Dermis blood vessel endothelial cell (primary cell): ENCODE measurements around the gene LDLRAD3. TPM values are rescaled to one million over a fixed set of nuclear protein-coding genes. Genes with fewer than 3 reads are reported as not detected.
A peak's percentile ranks its signal among the peaks of the same experiment; 100 is the strongest.

ENCODE experiments used
- DNase-seq: peaks from one replicate; pipeline ENCODE4 v3.0.0; 2010
- total RNA-seq: library from RNA; depleted of rRNA; stranded (reverse); fragments of >200 nt; gene quantifications from 2 replicates; pipeline ENCODE4 v1.2.3, GENCODE V29; 2014

Gene LDLRAD3
- total RNA-seq, 1 donor from 2014 or later: 13.4 TPM

DNA sequence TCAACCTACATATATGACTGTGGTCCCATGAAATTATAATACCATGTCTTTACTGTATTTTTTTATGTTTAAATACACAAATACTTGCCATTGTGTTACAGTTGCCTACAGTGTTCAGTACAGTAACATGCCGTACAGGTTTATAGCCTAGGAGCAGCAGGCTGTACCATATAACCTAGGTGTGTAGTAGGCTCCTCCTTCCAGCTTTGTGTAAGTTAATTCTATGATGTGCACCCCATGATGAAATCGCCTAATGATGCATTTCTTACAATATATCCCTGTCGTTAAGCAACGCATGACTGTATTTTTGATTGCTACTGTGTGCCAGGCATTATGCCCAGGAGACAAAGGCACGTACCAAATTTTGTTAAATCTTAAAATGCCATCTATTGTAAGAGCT lies 163.7 kb downstream of the LDLRAD3 start:
- no peak for DNase-seq

DNA sequence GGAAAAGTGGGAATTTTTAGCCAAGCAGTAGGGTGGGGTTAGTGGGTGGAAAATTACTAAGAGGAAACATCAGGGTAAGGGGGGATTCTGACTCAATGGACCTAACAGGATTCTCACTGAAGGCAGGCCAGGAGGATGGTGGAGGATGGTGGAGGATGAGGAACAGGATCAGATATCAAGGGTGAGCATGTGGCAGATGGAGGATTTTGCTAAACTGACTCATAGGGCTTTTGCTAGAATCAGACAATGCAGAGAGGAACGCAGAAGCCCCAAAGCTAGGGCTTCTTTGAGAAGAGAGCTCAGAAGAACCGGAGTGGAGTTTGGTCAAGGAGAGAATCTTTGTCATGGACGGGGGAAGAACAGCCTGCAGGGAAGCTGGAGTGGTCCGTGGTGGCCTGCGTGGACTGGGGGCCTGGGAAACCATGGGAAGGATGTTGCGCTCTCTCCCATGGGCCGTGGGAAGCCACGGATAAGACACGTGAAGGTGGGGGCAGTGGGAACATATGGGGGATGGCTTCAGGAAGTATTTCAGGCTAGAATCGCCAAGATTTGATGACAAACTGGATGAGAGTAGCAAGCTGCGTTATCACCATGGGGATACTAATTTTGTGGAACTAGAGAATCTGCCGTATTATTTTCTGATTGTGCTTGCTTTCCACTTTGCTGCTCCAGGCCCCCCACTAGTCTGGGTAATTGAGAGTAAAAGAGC lies 165.2 kb downstream of the LDLRAD3 start:
- DNase-seq: no peak

DNA sequence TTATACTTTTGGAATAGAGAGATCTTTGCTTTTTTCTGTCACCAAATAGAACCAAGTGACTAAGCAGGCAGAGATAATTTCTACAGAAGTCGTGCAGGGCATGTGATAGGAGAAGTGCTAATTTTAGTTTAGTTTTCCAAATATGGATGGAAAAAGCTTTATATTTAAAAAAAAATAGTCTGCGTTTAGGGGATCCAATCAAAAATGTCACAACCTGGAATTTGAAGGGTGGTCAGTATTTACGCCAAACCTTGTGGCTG lies 165.7 kb downstream of the LDLRAD3 start:
- DNase-seq: no peak

DNA sequence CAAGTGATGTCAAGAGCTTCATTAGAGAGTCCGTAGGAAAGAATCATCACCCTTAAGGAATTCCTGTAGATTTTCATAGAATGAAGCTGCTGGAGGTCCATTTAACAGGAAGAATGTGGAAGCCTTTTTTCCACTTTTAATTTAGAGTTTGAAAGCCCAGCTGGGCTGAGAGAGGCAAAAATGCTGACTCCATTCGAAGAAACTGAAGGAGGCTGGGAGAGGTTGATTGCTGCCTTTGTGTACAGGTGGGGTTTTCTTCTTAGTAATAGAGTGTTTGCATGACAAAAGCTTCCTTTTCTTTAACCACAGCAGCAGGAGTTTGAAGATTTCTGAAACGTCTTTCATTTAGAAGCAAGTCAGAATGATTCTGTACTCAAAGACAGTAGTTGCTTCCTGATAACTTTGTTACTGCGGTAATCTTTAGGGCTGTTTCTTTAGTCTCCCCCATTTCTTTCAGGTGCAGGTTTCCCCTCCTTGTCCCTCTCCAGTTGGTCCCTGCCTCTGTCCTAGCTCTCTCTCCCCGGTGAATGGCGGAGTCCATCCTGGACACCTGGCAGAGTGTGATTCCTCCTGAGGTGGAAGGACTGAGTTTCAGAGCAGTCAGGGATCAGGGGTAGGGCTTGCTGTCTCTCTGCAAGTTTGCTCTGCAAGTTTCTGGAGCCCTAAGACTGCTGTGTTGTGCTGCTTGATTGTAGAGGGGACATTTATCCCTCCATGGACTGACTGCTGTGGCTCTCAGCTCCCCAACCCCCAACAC lies 166.2 kb downstream of the LDLRAD3 start:
- DNase-seq: no peak

DNA sequence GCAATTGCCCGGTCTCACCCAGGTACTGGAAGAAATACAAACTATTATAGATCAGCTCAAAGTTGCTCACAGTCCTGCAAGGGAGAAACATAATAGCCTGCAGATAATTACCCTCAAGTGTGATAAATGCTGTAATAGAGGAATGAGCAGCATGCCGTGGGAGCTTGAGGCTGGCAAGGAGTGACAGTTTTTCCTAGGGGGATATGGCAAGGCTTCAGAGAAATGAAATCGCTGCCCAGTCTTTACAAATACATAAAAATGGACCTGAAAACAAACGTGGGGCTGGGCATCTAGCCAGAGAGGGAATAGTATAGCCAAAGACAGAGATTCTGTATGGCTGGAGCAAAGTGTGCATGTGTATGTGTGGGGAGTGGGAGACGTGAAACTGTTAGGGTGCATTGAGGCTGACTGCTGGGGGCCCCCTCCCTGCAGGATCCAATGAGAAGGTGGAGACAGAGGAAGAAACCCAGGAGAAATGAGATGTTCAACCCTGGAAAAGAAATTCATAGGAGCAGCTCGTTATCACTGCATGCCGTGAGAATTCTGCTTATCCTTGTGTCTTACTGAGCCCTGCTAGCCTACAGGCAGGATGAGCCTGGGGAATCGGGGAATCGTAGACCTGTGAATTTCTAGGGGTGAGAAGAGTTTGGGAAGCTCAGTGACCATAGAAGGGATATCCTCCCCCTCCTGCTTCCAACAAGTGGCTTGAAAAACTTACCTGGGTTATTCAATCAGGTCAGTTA lies 167.0 kb downstream of the LDLRAD3 start:
- no peak for DNase-seq

DNA sequence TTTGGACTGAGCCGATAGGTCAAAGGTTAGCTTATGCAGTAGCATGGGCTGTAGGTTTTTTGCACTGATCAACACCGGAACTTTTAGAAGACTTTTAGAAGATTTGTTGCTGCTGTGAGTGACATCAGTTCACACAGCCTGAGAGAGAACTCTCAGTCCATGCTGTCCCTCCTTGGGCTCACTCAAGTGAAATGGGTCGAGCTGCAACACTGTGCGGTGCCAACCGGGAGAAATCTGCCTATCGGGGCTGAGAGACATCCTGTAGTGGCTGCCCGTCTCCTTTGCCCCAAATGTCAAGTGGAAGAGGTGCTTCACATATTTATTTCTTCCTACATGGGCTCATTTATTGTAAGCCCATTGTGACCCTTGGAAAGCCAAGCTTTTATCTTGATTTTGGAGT lies 170.2 kb downstream of the LDLRAD3 start:
- DNase-seq: no peak

DNA sequence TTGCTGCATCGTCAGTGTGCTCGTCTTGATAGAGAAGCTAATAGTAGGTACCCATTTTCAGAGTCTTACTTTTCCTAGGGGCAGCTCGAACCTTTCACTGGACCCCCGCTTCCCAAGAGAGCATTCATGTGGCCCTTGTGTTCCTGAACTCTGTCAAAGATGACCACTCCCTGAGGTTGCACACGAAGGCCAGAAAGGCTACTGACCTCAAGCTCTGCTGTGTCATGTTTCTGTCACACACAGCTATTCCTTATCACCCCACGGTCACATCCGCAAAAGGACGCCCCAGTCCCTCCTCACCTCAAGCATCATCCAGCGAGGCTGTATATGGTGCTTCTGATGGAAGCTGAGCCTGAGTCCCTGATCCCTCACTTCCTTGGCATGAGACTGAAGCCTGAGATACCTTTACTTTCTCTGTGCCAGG lies 171.5 kb downstream of the LDLRAD3 start:
- no peak for DNase-seq

DNA sequence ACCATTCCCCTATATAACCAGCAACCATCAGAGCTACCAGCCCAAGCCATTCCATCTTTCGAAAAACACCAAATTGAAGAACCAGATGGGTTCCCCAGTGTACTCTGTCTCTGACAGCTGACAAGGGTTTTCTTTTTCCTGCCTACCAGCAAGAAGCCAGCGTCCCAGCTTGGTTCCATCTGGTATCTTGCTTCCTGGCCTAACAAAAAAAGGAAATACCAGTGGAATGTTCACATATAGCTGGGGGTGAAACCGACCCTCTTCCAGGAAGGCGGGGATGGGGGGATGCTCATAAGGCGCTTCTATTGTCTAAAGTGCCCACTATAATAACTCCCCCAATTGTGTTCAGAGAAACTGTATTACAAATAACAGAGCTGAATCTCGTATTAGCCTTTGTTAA lies 172.3 kb downstream of the LDLRAD3 start:
- peak; percentile 94 for DNase-seq

DNA sequence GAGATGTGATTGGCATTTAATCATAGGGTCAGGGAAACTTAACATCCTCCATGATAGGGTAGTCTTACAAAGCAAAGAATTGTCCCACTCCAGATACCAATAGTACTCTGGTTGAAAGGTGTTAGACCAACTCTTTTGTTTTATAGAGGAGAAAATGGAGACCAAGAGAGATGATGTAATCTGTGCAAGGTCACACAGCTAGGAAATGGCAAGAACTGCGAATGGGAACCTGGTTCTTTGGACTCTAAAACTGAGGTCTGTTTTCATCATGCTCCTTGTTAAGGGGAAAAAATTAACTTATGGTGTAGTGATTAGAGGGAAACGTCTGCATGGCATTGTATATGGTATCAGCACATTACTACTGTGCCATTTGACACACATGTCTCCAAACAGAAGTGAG lies 174.2 kb downstream of the LDLRAD3 start:
- DNase-seq: no peak

DNA sequence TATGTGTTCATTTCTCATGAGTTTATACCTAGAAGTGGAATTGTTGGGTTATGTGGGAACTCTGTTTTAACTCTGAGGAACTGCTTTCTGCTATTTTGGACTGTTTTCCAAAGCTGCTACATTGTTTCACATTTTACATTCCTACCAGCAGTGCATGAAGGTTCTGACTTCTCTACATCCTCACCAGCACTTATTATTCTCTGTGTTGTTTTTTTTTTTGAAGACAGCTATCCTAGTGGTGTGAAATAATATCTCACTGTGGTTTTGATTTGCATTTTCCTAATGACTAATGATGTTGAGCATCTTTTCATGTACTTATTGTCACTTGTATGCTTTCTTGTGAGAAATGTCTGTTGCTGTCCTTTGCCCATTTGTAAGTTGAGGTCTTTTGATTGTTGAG lies 175.4 kb downstream of the LDLRAD3 start:
- no peak for DNase-seq

DNA sequence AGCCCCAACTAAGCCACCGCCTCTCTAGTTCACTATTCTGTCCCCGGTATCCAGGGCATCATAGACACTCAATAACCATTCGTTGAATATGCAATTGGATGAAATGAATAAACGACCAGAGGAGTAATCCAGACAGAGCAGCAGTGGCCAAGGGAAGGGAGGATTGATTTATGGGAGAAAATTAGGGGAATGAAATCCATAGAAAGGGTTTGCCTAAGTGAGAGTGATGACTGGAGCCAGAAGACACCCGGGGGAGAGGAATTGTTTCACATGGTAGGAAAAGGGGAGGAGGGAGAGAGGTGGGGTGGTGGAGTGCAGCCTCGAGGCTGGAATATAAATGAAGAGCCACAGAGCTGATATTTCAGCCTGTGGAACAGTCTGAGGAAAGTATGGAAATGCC lies 177.2 kb downstream of the LDLRAD3 start:
- no peak for DNase-seq

DNA sequence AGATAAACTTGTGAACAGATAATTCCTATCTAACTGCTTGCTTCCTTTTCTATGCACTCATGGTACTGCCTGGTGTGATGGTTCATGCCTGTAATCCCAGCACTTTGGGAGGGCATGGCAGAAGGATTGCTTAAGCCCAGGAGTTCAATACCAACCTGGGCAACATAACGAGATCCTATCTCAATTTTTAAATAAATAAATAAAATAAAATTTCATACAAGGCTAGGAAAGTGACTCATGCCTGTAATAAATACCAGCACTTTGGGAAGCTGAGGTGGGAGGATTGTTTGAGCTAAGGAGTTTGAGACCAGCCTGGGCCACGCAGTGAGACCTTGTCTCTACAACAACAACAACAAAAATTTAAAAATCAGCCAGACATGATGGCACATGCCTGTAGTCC lies 178.8 kb downstream of the LDLRAD3 start:
- DNase-seq: peak; percentile 45

DNA sequence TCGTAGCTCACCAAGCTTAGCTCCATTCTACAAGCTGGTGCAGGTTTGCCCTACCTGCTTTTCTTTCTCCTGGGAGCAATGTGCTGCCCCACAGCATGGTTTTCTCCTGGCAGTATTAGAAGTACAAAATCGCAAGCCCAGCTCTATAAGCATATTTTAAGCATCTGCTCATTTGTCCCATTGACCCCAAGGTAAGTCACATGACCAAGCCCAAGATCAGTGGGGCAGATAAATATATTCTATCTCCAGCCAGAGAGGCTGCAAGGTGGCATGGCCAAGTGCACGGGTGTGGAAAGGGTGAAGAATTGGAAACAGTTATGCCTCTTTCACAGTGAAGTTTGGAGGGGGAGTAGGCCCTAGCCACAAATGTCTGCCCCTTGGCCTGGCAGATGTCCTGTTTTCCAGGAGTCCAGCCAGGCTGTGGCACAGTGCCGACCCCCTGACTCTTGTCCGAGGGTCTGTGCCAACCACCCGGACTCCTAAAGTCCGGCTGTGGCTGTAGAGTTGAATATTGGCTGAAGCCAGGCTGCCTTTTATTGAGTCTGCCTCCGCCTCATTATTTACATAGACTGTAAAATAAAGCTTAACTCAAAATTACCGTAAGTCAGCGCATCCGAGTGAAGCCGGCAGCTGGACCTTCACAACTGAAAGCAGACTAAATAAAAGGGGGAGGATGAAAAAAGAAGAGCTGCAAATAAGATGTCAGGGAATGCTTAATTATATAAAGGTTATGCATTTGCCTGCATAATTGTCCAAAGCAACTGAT lies 179.7 kb downstream of the LDLRAD3 start:
- DNase-seq: no peak

DNA sequence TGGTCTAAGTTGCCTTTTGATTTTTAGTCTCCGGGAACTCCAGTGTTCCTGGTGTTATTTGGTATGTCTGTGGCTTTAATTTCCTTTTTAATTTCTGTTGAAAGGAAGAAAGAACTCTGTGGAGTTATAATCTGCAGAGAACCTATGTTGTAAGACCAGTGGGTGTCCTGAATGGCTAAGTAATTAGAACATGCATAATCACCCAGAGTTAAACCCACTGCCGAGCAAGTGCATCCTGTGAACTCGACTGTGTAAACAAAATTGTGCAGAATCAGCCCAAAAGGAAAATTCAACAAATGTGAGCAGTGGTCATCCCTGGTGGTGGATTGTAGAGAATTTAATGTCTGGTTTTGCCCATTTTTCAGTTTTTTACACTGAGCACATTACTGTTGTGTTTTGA lies 182.8 kb downstream of the LDLRAD3 start:
- DNase-seq: peak; percentile 37

DNA sequence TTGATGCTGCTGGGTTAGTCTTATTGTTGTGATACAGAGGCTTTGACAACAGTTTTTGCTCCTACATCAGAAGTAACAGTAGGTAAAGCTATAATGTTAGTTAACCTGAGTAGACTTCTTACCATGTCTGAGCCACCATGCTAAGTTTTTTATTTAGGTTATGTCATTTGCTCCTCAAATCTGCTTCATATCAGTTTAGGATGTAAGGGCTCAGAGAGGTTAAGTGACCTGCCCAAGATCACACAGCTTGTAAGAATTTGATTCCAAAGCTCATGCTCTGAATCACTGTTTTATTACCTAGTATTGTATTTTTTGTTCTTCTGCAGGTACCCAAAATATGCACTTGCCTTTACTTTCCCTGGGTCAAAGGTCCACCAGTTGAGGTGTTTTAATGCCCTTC lies 183.7 kb downstream of the LDLRAD3 start:
- no peak for DNase-seq

DNA sequence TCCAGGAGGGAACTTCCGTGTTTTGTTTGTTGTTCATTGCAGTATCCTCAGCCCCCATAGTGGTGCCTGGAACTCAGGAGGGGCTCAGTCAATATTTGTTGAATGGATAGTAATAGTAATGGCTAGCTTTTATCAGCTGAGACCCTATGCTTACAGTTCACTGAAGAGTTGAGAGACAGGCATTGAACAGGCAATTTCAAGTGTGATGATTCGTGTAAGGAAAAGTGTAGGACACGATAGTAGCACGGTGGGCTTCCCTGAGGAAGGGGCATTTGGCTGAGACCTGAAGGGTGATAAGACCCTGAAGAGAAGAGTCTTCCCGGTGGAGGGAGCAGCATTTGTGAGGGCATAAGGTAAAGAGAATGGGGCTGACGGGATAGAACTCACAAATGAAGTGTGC lies 186.1 kb downstream of the LDLRAD3 start:
- no peak for DNase-seq

DNA sequence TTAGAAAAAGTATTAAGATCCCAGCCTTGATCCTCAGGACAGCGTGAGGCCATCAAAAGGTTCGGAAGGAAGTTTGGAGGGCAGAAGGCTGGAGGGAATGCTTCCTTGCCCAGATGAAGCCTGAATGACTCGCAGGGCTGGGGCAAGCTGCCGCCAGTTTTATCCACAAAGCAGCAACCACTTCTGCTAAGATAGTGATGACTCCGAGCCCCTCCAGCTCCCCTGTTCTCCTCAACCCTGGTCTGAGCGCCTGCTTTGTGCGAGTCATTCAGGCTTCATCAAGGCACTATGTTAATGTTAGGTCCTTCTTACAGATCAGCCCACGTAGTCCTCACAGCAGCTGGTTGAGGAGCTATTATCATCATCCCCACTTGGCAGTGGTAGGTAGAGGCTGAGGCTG lies 186.5 kb downstream of the LDLRAD3 start:
- no peak for DNase-seq

DNA sequence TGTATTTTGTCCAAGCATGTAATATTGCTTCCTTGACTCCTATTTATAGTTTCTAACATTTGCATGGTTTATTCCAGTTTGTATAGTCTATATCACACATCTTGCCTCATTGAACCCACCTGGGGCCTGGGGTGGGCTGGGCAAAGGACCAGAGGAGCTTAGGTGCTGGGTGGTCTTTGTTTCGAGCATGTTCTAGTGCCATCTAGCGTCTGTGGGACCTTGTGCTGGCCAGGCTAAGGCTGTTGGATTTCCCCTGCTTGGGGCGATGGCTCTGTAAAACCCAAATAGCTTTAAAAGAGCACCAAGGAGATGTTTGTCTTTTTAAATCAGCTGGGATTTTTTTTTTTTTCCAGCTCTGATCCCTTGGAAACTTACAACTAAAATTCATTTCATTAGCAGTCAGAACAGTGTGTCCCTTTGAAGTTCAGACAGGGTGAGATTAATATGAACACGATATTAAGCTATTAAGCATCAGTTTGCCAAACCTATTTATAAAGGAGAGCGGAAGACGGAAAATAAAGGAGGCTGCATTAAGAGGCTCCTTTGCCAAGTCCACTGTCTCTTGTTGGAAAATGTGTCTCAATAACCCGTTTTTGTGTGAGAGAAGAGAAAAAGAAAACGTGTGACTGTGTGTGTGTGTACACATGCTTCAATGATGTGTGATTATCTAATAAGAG lies 188.0 kb downstream of the LDLRAD3 start:
- DNase-seq: peak; percentile 82

DNA sequence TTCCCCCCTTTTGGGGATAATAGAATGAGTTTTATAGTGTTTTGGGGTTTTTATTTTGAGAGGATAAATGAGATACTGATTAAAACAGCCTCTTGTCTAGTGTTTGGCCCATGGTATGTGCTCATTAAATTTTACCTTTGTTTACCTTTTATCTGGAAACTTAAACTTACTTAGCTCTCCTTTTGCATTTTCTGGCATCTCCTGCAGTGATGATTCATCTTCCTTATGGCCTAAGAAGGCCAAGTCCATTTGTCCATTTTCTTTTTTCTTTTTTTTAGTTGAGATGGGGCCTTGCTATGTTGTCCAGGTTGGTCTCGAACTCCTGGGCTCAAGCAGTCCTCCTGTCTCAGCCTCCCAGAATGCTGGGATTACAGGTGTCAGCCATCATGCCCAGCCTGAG lies 189.1 kb downstream of the LDLRAD3 start:
- no peak for DNase-seq

DNA sequence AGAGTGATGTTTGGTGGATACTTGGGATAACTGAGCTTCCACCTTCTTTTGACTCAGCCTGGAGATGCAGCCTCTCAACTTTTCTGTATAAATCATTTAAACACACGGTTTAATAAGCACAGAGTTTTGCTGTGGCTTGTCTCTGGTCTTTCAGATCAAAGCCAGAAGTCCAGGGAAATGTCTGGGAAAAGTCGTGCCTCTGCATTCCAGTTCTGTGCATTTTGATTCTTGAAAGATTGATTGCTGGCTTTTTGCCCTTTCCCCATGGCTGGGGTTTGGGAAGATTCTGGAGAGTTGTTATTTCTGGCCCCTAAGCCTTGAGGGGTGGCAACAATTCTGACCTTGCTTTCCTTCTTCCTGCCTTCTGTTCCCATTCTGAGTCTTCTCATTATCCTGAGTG lies 191.2 kb downstream of the LDLRAD3 start:
- DNase-seq: no peak

DNA sequence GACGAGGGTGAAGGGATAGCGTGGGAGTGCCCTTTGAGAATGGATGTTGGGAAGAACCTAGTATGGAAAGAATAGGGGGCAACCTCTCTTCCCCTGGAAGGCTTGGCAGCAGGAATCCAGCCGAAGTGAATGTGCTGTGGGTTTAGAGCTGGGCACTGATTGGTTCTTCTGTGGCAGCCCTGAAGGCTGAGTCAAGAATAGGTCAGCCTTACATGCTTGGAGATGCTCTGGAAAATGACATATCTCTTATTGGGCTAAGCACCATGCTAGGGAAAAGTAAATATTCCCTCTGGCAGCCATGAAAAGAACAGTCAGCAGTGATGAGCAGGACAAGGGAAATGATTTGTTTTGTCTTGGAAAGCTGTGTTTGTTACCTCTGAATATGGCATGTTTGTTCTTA lies 195.9 kb downstream of the LDLRAD3 start:
- DNase-seq: no peak

DNA sequence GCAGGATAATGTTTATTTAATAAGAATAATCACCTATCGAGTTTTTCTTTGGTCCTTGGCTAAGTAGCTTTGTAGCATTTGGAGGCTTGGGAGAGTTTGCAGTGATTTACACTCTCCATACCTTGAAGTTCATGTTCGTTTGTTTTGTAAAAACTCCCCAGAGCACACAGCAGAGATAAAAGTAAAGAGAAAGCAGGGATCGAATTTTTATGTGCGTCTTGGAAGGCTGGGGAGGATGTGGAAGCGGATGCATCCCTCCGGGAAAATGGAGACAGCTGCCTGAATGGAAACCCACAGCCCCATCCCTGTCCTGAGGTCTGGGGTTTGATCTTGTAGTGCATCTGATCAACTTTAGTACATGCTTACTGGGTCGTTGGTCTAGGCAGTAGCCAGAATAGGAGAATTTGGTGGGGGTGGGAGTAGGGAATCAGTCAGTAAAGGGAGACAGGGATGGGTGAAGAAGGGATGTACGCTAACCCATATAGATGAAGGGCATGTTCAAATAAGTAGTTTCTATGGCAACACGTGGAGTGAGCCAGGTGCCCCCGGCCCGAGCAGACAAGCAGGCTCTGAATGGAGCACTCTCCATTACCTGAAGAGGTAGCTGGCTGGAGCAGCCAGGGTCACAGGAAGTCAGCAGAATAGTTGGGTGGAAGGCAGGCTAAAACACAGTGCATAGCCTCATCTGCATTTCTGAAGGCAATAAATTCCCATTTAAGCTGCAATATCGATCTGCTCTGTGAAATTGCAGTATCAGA lies 197.5 kb downstream of the LDLRAD3 start:
- DNase-seq: no peak
